Fibroblast of villous mesenchyme (primary cell): ENCODE measurements around the gene ELFN1. TPM values are rescaled to one million over a fixed set of nuclear protein-coding genes. Genes with fewer than 3 reads are reported as not detected.

Experiments used
- DNase-seq: peaks from one replicate; pipeline ENCODE4 v3.0.0-alpha.2; 2010; ENCODE audit warnings: low read depth
- H3K4me3 ChIP-seq: 2 replicates; pipeline ENCODE4 v1.5.1; 2011; ENCODE audit warnings: low read depth, mild to moderate bottlenecking, low read length
- total RNA-seq: library from RNA; depleted of rRNA; stranded (reverse); fragments of >200 nt; gene quantifications from 2 replicates; pipeline ENCODE4 v1.2.3, GENCODE V29; 2012
- TF ChIP-seq, protein P1 (sequence below): IDR thresholded peaks from 2 replicates; pipeline ENCODE4 v1.5.1; 2012; ENCODE audit warnings: low read depth, mild to moderate bottlenecking, low read length; ENCODE audit not compliant: insufficient read depth

The ELFN1 gene
- 0.86 and 1.6 TPM in 2 replicates for total RNA-seq

- TF ChIP-seq, protein P1, sequence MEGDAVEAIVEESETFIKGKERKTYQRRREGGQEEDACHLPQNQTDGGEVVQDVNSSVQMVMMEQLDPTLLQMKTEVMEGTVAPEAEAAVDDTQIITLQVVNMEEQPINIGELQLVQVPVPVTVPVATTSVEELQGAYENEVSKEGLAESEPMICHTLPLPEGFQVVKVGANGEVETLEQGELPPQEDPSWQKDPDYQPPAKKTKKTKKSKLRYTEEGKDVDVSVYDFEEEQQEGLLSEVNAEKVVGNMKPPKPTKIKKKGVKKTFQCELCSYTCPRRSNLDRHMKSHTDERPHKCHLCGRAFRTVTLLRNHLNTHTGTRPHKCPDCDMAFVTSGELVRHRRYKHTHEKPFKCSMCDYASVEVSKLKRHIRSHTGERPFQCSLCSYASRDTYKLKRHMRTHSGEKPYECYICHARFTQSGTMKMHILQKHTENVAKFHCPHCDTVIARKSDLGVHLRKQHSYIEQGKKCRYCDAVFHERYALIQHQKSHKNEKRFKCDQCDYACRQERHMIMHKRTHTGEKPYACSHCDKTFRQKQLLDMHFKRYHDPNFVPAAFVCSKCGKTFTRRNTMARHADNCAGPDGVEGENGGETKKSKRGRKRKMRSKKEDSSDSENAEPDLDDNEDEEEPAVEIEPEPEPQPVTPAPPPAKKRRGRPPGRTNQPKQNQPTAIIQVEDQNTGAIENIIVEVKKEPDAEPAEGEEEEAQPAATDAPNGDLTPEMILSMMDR = no peak
- peak; percentile 20 for DNase-seq
- no peak within 1 kb of the TSS for H3K4me3 ChIP-seq
These were observed at the start of gene ELFN1 for GRCh38 chr7:1669954-1670893. Gene ELFN1 (plus strand): TSS chr7:1670277. CDS start chr7:1744597, 74,320 bp downstream.

DNA sequence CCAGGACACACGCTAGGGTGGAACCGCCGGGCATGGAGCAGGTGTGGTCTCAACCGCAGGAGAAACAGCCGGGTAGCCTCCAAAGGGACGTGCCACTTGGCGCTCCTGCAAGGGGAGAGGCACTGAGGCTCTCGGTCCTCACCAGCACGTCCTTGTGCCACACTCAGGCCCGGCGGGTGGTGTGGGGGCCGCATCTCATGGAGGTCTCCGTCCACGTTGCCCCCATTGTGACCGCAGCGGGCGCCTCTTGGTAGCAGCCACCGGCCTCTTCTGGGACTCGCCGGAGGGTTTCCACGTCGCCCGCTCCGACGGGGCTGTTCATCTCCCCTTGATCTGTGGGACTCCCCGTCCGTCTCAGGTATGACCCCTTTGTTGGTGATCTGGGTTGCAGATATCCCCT is 49.2 kb upstream of the ELFN1 start:
- TF ChIP-seq, protein P1 = no peak
- DNase-seq = no peak
- H3K4me3 ChIP-seq = no peak overlapping the region

- TF ChIP-seq, protein P1 = no peak
- no peak for DNase-seq
- H3K4me3 ChIP-seq = no peak overlapping the region
These were observed 48.4 kb upstream of the ELFN1 start for GRCh38 chr7:1621718-1622117.

DNA sequence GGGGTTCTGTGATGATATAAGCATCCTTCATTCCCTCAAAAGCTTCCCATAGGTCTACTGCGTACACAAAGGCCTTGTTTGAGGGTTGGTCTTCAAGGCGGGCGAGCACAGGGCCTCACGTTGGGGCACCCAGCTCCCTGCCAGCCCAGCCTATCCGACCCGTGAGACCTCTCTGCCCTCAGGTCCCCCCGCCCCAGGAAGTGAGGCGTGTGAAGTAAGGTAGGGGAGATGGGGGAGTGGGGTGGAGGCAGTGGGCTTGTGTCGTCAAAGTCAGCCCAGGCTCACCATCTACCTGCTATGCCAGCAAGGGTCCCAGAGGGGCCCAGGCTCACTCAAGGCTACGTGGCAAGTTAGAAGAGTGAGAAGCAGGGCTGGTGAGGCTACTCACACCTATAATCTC is 47.6 kb upstream of the ELFN1 start:
- DNase-seq = no peak
- no peak overlapping the region for H3K4me3 ChIP-seq
- TF ChIP-seq, protein P1 = no peak

DNA sequence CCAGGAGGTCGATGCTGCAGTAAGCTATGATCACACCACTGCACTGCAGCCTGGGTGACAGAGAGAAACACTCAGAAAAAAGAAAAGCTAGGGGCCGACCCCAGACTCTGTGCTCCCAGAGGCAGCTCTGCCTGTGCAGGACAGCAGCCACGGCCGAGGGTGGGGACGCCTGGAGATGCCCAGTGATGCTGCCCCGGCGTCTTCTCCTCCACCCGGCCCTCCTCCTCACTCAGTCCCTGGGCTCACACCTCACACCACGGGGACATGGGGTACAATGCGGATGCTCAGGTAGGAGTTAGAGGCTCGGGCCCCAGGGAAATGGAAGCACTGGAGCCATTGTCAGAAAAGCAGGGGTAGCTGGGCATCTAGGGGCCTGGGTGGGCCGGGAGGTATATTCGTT is 46.3 kb upstream of the ELFN1 start:
- H3K4me3 ChIP-seq = no peak overlapping the region
- no peak for DNase-seq
- TF ChIP-seq, protein P1 = no peak

GRCh38 chr7:1624999-1625927 is 44.8 kb upstream of the ELFN1 start:
- no peak for DNase-seq
- TF ChIP-seq, protein P1 = no peak
- H3K4me3 ChIP-seq = no peak overlapping the region
